COLO829 (cell line): ENCODE results near the gene SLC16A6.
"Not testable (repeated sequence)": the region's sequence is repeated elsewhere in the genome, so short reads cannot be mapped to it uniquely, and the experiment has no call there.

Source experiments
- DNase-seq: peaks from one replicate; pipeline ENCODE4 v3.0.0; 2012; ENCODE audit warnings: low spot score

Gene SLC16A6, protein sequence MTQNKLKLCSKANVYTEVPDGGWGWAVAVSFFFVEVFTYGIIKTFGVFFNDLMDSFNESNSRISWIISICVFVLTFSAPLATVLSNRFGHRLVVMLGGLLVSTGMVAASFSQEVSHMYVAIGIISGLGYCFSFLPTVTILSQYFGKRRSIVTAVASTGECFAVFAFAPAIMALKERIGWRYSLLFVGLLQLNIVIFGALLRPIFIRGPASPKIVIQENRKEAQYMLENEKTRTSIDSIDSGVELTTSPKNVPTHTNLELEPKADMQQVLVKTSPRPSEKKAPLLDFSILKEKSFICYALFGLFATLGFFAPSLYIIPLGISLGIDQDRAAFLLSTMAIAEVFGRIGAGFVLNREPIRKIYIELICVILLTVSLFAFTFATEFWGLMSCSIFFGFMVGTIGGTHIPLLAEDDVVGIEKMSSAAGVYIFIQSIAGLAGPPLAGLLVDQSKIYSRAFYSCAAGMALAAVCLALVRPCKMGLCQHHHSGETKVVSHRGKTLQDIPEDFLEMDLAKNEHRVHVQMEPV

GRCh38 chr17:68290955-68291835 lies at the start of gene SLC16A6, which contains the start of gene ARSG:
TSS of gene SLC16A6 (minus strand) at chr17:68291127. CDS start at chr17:68278320, 12,807 bp downstream.
TSS of gene ARSG (plus strand) at chr17:68291495. CDS start at chr17:68307494, 15,999 bp downstream.
- peak; percentile 74 for DNase-seq

- DNase-seq: no peak
Measured at GRCh38 chr17:68334393-68334792, 43.5 kb upstream of the SLC16A6 start.

DNA sequence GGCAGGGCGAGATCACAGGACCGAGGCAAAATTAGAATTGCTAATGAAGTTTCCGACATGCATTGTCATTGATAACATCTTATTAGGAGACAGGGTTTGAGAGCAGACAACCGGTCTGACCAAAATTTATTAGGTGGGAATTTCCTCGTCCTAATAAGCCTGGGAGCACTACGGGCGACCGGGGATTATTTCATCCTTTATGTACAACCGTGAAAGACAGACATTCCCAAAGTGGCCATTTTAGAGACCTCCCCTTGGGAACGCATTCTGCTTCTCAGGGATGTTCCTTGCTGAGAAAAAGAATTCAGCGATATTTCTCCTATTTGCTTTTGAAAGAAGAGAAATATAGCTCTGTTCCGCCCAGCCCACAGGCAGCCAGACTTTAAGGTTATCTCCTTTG lies 41.0 kb upstream of the SLC16A6 start:
- DNase-seq: not testable (repeated sequence)

- DNase-seq: no peak
Measured at GRCh38 chr17:68329331-68329730, 38.4 kb upstream of the SLC16A6 start.

DNA sequence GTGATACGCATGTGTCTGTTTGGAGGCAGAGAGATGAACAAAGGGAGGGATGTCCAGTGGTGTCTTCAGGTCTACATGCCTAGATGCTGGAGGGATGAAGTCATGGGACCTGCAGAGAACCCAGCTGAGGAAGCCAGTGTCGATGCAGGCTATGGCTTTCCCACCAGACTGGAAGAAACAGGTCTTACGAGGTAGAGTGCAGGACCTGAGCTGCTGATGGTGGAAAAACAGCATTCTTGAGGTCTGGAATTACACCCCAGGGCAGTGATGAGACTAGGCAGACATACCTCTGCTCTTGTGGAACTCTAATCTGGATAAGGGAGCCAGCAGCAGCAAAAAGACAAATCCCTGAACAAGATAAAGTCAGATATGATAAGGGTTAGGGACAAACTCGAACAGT lies 37.7 kb upstream of the SLC16A6 start:
- DNase-seq: no peak

GRCh38 chr17:68327823-68328557 lies 37.1 kb upstream of the SLC16A6 start:
- DNase-seq: no peak

GRCh38 chr17:68326681-68327080 lies 35.8 kb upstream of the SLC16A6 start:
- DNase-seq: no peak

- DNase-seq: no peak
Measured at GRCh38 chr17:68325961-68326360, 35.0 kb upstream of the SLC16A6 start.

DNA sequence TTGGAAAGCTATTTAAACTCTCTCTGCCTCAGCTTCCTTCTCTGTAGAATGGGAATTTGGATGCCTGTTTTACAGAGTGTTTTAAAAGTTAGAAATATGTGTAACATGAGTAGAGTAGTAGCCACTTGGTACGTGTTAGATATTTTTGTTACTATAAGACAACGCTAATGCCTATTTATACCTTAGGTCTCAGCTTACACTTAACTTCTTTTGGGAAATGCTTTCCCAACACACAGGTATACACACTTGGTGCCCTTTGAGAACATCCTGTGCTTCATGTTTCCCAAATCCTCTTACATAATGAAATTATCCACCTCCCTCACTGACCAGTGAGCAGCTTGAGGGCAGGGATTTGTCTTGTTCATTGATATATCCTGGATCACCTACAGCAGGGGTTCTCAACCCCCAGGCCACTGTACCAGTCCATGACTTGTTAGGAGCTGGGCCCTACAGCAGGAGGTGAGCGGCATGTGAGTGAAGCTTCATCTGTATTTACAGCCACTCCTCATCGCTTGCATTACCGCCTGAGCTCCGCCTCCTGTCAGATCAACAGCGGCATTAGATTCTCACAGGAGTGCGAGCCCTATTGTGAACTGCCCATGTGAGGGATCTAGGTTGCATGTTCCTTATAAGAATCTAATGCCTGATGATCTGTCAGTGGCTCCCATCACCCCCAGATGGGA lies 33.9 kb upstream of the SLC16A6 start:
- no peak for DNase-seq

GRCh38 chr17:68324114-68324513 lies 33.2 kb upstream of the SLC16A6 start:
- DNase-seq: no peak

DNA sequence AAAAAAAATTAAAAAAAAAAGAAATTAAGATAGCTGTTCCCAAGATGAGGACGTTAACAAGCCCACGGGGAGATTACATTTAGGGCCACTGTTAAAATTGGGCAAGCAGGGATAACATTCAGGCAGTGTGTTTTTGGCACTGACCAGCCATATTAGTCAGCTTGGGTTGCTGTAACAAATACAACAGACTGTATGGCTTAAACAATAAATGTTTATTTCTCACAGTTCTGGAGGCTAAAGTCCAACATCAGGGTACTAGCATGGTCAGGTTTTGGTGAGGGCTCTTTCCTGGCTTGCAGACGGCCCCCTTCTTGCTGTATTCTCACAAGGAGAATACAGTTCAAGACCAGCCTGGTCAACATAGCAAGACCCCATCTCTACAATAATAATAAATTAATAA lies 31.7 kb upstream of the SLC16A6 start:
- DNase-seq: no peak

- DNase-seq: no peak
Measured at GRCh38 chr17:68321556-68321954, 30.6 kb upstream of the SLC16A6 start.

DNA sequence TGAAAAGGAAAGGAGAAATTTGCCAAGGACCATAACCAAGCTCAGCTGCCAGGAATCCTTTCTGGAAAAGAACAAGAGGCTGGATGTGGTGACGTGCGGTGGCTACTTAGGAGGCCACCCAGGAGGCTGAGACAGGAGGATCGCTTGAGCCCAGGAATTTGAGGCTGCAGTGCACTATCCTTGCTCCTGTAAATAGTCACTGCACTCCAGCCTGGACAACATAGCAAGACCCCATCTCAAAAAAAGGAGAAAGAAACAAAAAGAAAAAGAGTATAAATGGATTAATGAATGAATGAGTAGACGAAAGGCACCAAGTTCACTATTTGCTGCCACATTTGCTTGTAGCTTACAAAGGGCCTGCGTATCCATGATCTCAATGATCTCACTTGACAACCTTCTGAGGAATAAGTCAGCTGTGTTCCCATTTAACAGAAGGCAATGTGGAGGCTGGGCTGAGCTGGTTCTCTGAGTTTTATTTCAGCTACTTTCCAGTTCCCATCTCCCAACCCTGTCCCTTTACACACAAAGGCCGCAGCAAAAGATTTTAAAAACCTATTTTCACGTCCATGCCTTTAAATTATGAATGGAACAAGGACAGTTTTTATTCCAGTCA lies 30.1 kb upstream of the SLC16A6 start:
- DNase-seq: no peak

DNA sequence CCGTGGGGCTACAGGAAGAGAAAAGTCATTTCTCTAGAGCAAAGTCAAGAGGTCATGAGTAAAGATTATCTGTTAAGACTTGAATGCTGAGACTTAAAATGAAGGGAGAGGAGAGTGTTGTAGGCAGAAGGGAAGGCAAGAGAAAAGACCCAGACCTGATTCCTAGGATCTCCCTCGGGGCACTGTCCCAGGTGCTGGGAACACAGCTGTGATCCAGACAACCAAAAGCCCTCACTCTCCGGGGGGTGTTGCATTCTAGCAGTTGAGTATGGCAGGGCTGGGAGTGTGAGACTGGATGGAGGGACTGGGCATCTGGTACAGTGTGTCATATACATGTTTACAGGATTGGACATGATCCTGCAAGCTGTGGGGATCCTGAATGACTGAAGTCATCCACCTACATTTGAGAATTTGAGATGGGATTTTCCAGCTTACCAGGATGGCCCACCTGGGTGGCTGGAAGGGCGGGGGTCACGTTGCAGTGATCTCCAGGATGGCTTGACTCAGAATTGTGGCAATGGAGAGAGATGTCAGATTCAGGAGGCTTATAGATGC lies 29.5 kb upstream of the SLC16A6 start:
- no peak for DNase-seq

- no peak for DNase-seq
Measured at GRCh38 chr17:68319410-68320162, 28.7 kb upstream of the SLC16A6 start.

DNA sequence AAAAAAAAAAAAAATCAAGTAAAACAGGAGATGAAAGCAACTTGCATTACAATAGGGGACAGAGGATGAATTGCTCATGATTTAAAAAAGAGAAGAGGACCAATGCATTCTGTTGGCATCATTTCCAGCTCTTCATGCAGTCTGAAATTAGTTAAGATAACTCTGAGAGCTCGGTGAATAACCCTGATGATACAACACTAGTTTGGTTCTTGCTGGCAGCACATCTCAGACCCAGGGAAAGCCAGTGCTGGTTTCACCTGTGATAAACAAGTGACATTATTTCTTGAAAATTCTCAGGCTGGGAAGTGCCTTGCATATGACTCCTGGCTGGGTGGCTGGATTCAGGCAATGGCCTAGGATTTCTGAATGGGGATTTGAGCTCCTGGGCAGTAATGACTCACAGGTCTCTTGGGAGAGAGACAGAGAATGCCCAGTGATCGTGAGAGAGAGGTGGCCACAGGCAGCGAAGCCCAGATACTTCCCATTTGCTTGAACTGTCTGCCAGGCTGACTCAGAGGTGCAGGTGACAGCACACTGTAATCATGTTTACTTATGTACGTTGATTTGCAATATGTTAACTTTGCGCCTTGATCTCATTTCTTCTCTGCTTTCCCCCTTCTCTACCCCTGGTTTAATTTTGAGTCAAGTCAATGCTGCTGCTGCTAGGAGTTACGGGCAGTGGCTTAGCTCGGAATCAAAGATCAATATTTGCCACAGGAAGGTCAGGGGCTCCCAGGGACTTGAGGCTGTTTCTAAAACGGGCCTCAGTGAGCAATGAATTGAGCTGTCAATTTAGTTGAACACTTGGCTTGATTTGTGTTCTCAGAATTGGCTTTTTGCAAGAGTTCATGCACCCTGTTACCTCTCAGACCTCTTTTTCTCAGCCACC lies 27.4 kb upstream of the SLC16A6 start:
- DNase-seq: peak; percentile 91

DNA sequence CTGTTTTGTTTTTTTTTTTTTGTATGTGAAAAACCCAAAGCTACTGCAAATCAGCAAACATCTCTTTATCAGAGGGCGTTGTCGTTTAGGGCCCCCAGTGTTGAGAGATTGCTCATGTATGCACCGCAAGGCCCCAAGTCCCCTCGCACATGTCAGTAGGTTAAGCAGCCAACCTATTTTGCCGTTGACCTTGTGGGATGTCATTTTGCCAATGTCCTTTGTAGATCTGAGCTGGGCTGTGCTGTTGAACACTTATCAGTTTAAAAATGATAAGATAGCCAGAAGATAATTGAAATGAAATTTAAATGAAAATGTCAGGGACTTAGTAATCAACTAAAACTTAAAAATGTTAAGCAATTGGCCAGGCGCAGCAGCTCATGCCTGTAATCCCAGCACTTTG lies 26.5 kb upstream of the SLC16A6 start:
- no peak for DNase-seq

DNA sequence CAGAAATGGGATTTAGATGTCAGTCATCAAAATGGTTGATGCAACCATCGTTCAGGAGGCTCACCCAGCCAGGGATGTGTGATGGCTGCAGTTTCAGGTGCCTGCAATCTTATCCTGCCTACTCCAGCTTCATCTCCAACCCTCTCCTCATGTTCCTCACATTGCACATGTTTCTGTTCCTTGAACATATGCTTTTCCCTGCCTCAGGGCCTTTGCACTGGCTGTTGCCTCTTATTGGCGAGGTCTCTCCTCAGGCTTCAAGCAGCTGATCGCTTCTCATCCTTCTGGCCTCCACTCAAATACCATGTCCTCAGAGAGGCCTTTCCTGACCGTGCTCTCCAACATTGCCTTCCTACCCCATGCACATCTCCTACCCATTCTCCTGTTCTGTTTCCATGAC lies 25.0 kb upstream of the SLC16A6 start:
- no peak for DNase-seq
